Ovary (tissue), 9 donors: ENCODE data around the gene FARS2. TPM values are rescaled to one million over a fixed set of nuclear protein-coding genes. Genes with fewer than 3 reads are reported as not detected.

Source experiments
- DNase-seq, 5 donors: peaks; one replicate each; pipeline ENCODE4 v3.0.0-alpha.2; 2019 to 2020
- H3K27ac ChIP-seq, 2 donors: fragments of 200-600 bp; one replicate each; pipeline versions ENCODE4 v1.5.1 to v1.8.0; 2019 to 2022
- H3K27me3 ChIP-seq: fragments of 200-600 bp; one replicate; pipeline ENCODE4 v1.8.0; 2022
- H3K36me3 ChIP-seq: fragments of 200-600 bp; sonication (generic); one replicate; pipeline ENCODE4 v1.5.1; 2019
- H3K4me1 ChIP-seq: one replicate; pipeline ENCODE4 v1.8.1; 2013; ENCODE audit warnings: mild to moderate bottlenecking, moderate library complexity; ENCODE audit not compliant: insufficient read depth
- H3K4me3 ChIP-seq: fragments of 200-600 bp; sonication (generic); one replicate; pipeline ENCODE4 v1.5.1; 2017
- H3K9me3 ChIP-seq, 2 donors: fragments of 200-600 bp in 1 of 2; sonication (generic) in 1 of 2; one replicate each; pipeline versions ENCODE4 v1.5.1 to v1.8.1; 2013 to 2019; ENCODE audit warnings: mild to moderate bottlenecking in 1 of 2, moderate library complexity in 1 of 2
- EP300 ChIP-seq: sonication (generic); formaldehyde crosslinking; IDR thresholded peaks from one replicate; pipeline ENCODE4 v1.6.1; 2017; ENCODE audit warnings: antibody characterized with exemption
- POLR2A ChIP-seq: fragments of 450-650 bp; IDR thresholded peaks from one replicate; pipeline ENCODE4 v1.6.1; 2017; ENCODE audit warnings: antibody characterized with exemption, mild to moderate bottlenecking, moderate library complexity
- WGBS, 3 donors: extraction: QIAGEN DNeasy Blood & Tissue Kit in 1 of 3; methylation state at CpG; one replicate each; pipeline versions ENCODE4 v1.1.5 to v1.1.7; 2013 to 2017; 5-methylcytosine and 5-hydroxymethylcytosine counted together
- intact Hi-C, 4 donors: fragments of 100-400 bp; cut with DNase I; formaldehyde crosslinking; loops; one replicate each; pipeline versions ENCODE4 v1.11.0 to v1.15.1; 2022 to 2023
- polyA plus RNA-seq, 2 donors: library from polyadenylated mRNA; stranded (reverse); fragments of 200-250 nt in 1 of 2; fragments of 350-450 nt in 1 of 2; fragmentation: Illumina TruSeq in 1 of 2; extraction: RNeasy Lipid Tissue Mini Kit (QIAGEN cat#74804) in 1 of 2; gene quantifications; one replicate each; pipeline ENCODE4 v1.2.3, GENCODE V29; 2013 to 2014
- total RNA-seq, 7 donors: library from RNA; depleted of rRNA in 2 of 7; stranded (reverse); fragments of >200 nt in 2 of 7; fragmentation: NEBNext Ultra II Directional in 3 of 7; extraction: Animal tissue kit (Norgen Biotek cat#: 25700) in 3 of 7; gene quantifications; one replicate each; pipeline versions ENCODE4 v1.1.0 to v1.2.4, GENCODE V29; 2016 to 2023
- TF ChIP-seq, protein P1 (sequence below), 3 donors: fragments of 450-650 bp in 2 of 3; fragments of 200-600 bp in 1 of 3; IDR thresholded peaks; one replicate each; pipeline versions ENCODE4 v1.5.1 to v1.8.0; 2016 to 2022; ENCODE audit warnings: antibody characterized with exemption in 3 of 3, mild to moderate bottlenecking in 1 of 3
- donor health status: DM: no; HTN: no; CAD: no; lungs with moderate emphysema.
- donor health status: DM: no; HTN: no; CAD: no.
- donor health status: Bipolar disorder and iron deficiency.
- donor health status: DM: yes; HTN: yes; CAD: no.
- donor health status: DM: no; HTN: no; CAD: no.
- donor health status: DM: yes; HTN: yes; CAD: no.

The FARS2 gene
- total and polyA plus RNA-seq, 9 donors = 9.2 to 17.5 (median 11.0) TPM

DNA sequence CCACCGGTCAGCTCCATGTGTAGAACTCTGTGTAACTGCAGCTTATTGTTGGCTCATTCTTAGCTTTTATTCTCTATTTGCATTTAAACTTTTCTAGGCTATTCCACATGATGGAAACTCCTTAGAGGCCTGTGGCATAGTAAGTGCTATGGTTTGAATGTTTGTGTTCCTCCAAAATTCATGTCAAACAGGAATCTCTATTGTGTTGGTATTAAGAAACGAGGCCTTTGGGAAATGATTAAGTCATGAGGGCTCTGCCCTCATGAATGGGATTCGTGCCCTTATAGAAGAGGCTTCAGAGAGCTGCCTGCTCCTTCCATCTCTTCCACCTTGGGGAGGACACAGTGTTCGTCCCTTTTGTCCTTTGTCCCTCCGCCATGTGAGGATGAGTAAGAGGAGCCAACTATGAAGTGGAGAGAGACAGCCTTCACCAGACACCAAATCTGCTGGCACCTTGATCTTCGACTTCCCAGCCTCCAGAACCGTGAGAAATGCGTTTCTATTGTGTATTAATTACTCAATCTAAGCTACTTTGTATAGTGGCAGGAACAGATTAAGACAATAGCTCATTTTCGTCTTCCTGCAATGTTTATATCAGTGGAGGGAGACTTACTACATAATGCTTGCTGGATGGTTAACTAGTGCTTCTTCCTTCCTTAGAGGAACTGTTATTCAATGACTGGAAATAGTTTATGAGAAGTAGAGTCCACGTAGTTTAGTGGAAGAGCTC lies 361.1 kb downstream of the FARS2 start:
- intact Hi-C loops = no loop called here
- no peaks in the 10 kb centered on the region for H3K36me3 ChIP-seq
- no peaks in the 10 kb centered on the region for H3K27me3 ChIP-seq
- WGBS, 3 donors = 86 to 91% (median 86%) methylated on average over 10 of the region's 10 CpGs
- no peaks in the 10 kb centered on the region for H3K9me3 ChIP-seq
- H3K4me3 ChIP-seq = no peak overlapping the region
- TF ChIP-seq, protein P1, sequence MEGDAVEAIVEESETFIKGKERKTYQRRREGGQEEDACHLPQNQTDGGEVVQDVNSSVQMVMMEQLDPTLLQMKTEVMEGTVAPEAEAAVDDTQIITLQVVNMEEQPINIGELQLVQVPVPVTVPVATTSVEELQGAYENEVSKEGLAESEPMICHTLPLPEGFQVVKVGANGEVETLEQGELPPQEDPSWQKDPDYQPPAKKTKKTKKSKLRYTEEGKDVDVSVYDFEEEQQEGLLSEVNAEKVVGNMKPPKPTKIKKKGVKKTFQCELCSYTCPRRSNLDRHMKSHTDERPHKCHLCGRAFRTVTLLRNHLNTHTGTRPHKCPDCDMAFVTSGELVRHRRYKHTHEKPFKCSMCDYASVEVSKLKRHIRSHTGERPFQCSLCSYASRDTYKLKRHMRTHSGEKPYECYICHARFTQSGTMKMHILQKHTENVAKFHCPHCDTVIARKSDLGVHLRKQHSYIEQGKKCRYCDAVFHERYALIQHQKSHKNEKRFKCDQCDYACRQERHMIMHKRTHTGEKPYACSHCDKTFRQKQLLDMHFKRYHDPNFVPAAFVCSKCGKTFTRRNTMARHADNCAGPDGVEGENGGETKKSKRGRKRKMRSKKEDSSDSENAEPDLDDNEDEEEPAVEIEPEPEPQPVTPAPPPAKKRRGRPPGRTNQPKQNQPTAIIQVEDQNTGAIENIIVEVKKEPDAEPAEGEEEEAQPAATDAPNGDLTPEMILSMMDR (IDR thresholded peaks at IDR 0.05) = no peak
- TF ChIP-seq EP300 (no peak), POLR2A (no peak)
- DNase-seq = no peak
- H3K27ac ChIP-seq = no peak overlapping the region
- no peaks in the 10 kb centered on the region for H3K4me1 ChIP-seq

DNA sequence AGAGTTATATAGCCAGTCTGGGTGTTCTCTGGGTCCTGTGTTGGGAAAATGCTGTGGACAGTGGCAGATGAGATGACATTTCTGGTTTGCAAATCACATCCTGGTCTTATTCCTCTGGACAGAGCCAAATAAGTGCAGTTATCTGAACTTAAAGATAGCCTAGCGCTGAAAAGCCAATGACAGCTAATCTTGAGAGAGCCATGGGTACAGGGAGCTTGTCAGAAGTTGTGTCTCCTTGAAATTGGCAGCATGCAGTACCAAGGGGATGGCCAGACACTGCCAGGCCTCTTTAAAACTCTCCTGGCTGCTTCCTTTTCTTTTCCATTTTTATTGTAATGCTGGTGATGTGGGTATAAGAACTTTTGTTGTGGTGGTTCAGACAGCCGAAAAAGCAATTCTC lies 362.5 kb downstream of the FARS2 start:
- Histone ChIP-seq H3K4me1 (no peaks in the 10 kb centered on the region), H3K36me3 (no peaks in the 10 kb centered on the region), H3K9me3 (no peaks in the 10 kb centered on the region), H3K27me3 (no peaks in the 10 kb centered on the region), H3K4me3 (no peak overlapping the region), H3K27ac (no peak overlapping the region)
- WGBS, 3 donors = 85 to 93% (median 93%) methylated on average over 2 of the region's 2 CpGs
- DNase-seq = no peak
- intact Hi-C loops = no loop called here
- TF ChIP-seq, protein P1 (IDR thresholded peaks at IDR 0.05) = no peak
- TF ChIP-seq POLR2A (no peak), EP300 (no peak)

DNA sequence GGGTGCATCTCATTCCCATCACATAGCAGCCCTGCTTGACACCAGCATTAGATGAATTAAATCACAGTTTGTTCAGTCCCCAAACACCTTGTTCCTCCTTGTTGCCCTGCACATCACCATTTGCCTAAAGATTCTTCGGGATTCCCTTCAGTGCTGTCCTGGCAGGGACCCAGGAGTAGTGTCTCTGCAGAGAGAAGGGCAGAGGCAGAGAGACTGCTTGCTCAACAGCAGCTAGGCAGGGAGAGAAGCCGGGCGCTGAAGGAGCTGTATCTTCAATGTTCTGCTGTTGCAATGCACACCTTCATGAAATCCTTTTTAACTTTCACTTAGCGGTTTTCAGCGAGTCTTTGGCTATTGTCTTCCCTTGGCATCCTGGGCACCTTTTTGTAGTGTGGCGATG lies 362.9 kb downstream of the FARS2 start:
- intact Hi-C loops = no loop called here

DNA sequence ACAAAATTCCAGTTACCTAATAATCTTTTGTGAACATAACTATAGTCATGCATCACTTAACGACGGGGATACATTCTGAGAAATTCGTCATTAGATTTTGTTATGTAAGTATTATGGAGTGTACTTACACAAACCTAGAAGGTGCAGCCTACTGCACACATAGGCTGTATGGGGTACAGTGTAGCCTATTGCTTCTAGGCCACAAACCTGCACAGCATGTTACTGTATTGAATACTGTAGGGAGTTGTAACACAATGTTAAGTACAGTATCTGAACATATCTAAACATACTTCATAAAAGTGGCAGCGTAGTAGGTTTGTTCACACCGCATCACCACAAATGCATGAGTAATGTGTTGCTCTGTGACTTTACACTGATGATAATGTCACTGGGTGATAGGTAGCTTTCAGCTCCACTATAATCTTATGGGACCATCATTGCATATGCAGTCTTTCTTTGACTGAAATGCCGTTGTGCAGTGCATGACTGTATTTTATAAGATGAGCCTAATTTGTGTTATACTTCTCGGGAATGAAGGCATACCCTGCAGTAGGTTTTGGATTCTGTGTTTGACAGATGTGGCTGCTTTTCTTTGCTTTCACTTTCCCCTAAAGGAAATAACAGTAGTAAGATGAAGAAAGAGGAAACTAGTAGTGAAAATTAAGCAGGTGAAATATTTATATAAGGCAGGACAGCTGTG lies 365.6 kb downstream of the FARS2 start:
- no peak for DNase-seq
- H3K27me3 ChIP-seq = no peaks in the 10 kb centered on the region
- intact Hi-C loops = no loop called here
- no peaks in the 10 kb centered on the region for H3K9me3 ChIP-seq
- H3K36me3 ChIP-seq = no peaks in the 10 kb centered on the region
- TF ChIP-seq, protein P1 (IDR thresholded peaks at IDR 0.05) = no peak
- TF ChIP-seq EP300 (no peak), POLR2A (no peak)
- no peaks in the 10 kb centered on the region for H3K4me1 ChIP-seq
- 86 to 91% (median 87%) methylated on average over 7 of the region's 7 CpGs for WGBS, 3 donors
- no peak overlapping the region for H3K4me3 ChIP-seq
- H3K27ac ChIP-seq = no peak overlapping the region

More for the DNA sequence above, 362.9 kb downstream of the FARS2 start:
- Histone ChIP-seq H3K27ac (no peak overlapping the region), H3K36me3 (no peaks in the 10 kb centered on the region), H3K27me3 (no peaks in the 10 kb centered on the region), H3K4me3 (no peak overlapping the region), H3K9me3 (no peaks in the 10 kb centered on the region), H3K4me1 (no peaks in the 10 kb centered on the region)
- 89% methylated on average over 6 of the region's 6 CpGs for WGBS, 3 donors
- TF ChIP-seq POLR2A (no peak), EP300 (no peak)
- TF ChIP-seq, protein P1 (IDR thresholded peaks at IDR 0.05) = no peak
- no peak for DNase-seq
